NOMO-1 (cell line): ENCODE measurements around the gene CARD11.

Experiments
- DNase-seq, 2 experiments: peaks; one replicate each; lab custom pipeline; 2025; ENCODE audit not compliant: unreplicated experiment in 2 of 2; lab: John Stamatoyannopoulos, UW

Gene CARD11

GRCh38 chr7:2984091-2984490 is 59.6 kb downstream of the CARD11 start:
- no peak for DNase-seq

- DNase-seq = no peak
Measured at GRCh38 chr7:2983586-2983985, 60.1 kb downstream of the CARD11 start.

GRCh38 chr7:2982831-2983230 is 60.8 kb downstream of the CARD11 start:
- no peak for DNase-seq

- DNase-seq = no peak
Measured at GRCh38 chr7:2982401-2982800, 61.3 kb downstream of the CARD11 start.

- no peak for DNase-seq
Measured at GRCh38 chr7:2981103-2981480, 62.6 kb downstream of the CARD11 start.

GRCh38 chr7:2980401-2981102 is 63.1 kb downstream of the CARD11 start:
- no peak for DNase-seq

GRCh38 chr7:2979951-2980350 is 63.7 kb downstream of the CARD11 start:
- no peak for DNase-seq

- DNase-seq = no peak
Measured at GRCh38 chr7:2979201-2979631, 64.5 kb downstream of the CARD11 start.

- peak; percentile 29 to 36 for DNase-seq
Measured at GRCh38 chr7:2978408-2978807, 65.3 kb downstream of the CARD11 start.

GRCh38 chr7:2975821-2976371 is 67.8 kb downstream of the CARD11 start:
- no peak for DNase-seq

GRCh38 chr7:2974093-2974819 is 69.4 kb downstream of the CARD11 start:
- no peak for DNase-seq

- no peak for DNase-seq
Measured at GRCh38 chr7:2972835-2973161, 70.9 kb downstream of the CARD11 start.

GRCh38 chr7:2971914-2972834 is 71.5 kb downstream of the CARD11 start:
- DNase-seq = no peak

GRCh38 chr7:2970861-2971260 is 72.8 kb downstream of the CARD11 start:
- no peak for DNase-seq

- DNase-seq = no peak
Measured at GRCh38 chr7:2970307-2970664, 73.4 kb downstream of the CARD11 start.

GRCh38 chr7:2969398-2970306 is 74.0 kb downstream of the CARD11 start:
- DNase-seq = no peak

GRCh38 chr7:2968616-2969397 is 74.9 kb downstream of the CARD11 start:
- DNase-seq = no peak

- DNase-seq = no peak
Measured at GRCh38 chr7:2968176-2968575, 75.5 kb downstream of the CARD11 start.

- no peak for DNase-seq
Measured at GRCh38 chr7:2967705-2968104, 76.0 kb downstream of the CARD11 start.
